Chondrocyte (in vitro differentiated cells): ENCODE measurements around the gene HOGA1. TPM values are rescaled to one million over a fixed set of nuclear protein-coding genes. Genes with fewer than 3 reads are reported as not detected.

ENCODE experiments used
- DNase-seq: peaks from one replicate; pipeline ENCODE4 v3.0.0; 2021; ENCODE audit warnings: mixed read lengths, low spot score
- H3K27ac Mint-ChIP-seq: one replicate; pipeline ENCODE4 v1.8.0; 2021; ENCODE audit warnings: mild to moderate bottlenecking, moderate library complexity, mixed read lengths; ENCODE audit not compliant: unreplicated experiment
- H3K27me3 Mint-ChIP-seq: 2 replicates; pipeline ENCODE4 v1.8.0; 2021; ENCODE audit warnings: low read depth, mixed read lengths
- H3K36me3 Mint-ChIP-seq: 2 replicates; pipeline ENCODE4 v1.8.0; 2021; ENCODE audit warnings: low read depth, mixed read lengths
- H3K4me1 Mint-ChIP-seq: 2 replicates; pipeline ENCODE4 v1.8.0; 2021; ENCODE audit warnings: low read depth, mild to moderate bottlenecking, mixed read lengths
- H3K4me3 Mint-ChIP-seq: one replicate; pipeline ENCODE4 v1.8.0; 2021; ENCODE audit warnings: mild to moderate bottlenecking, moderate library complexity, mixed read lengths; ENCODE audit not compliant: unreplicated experiment
- H3K9me3 Mint-ChIP-seq: 2 replicates; pipeline ENCODE4 v1.8.0; 2021; ENCODE audit warnings: low read depth, mixed read lengths
- total RNA-seq: library from RNA; stranded (reverse); gene quantifications from 3 replicates; pipeline ENCODE4 v1.2.1, GENCODE V29; 2021
- TF ChIP-seq, protein P1 (sequence below): fragments of 200-600 bp; sonication (generic); IDR thresholded peaks from 2 replicates; pipeline ENCODE4 v1.5.0; 2021; ENCODE audit warnings: antibody characterized with exemption, mild to moderate bottlenecking, moderate library complexity

HOGA1 gene
- total RNA-seq, 1 donor from 2014 or later, result 0.12 TPM

DNA sequence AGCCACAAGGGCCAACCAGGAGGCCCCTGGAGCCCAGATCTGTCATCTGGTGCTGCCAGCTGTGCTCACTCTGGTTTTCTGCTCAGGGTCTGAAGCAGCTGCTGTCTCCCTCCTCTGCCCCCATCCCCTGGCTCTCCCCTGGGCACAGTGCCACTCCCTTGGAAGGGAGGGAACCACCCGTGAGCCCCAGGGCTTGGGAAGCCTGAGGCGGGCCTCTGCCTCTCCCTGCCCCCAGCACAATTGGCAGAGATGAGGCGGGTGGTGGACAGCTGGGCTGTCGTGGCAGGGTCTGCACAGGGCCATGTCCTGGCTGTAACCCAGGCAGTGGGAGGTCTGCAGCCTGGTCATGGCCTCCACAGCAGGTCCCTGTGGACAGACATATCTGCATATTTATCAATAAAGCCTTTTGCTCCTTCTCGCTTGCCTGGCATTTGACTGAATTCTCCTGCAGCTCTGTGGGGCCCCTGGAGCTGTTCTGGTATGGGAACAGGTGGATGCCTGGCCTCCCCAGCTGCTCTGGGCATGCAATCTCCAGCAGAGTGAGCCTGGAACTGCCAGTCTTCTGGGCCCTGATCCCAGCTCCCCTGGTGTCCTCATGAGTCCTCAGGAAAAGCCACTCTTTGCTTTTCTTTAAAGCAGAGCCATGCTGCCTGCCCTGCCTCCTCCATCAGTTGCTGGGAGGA, 13.3 kb upstream of the HOGA1 start:
- H3K27me3 Mint-ChIP-seq, result no peaks in the 10 kb centered on the region
- H3K4me3 Mint-ChIP-seq, result no peak overlapping the region
- no peaks in the 10 kb centered on the region for H3K9me3 Mint-ChIP-seq
- H3K4me1 Mint-ChIP-seq, result peaks cover 53% of the 10 kb centered on the region
- peak overlapping the region; percentile 27 for H3K27ac Mint-ChIP-seq
- H3K36me3 Mint-ChIP-seq, result peaks cover 6% of the 10 kb centered on the region
- TF ChIP-seq, protein P1, sequence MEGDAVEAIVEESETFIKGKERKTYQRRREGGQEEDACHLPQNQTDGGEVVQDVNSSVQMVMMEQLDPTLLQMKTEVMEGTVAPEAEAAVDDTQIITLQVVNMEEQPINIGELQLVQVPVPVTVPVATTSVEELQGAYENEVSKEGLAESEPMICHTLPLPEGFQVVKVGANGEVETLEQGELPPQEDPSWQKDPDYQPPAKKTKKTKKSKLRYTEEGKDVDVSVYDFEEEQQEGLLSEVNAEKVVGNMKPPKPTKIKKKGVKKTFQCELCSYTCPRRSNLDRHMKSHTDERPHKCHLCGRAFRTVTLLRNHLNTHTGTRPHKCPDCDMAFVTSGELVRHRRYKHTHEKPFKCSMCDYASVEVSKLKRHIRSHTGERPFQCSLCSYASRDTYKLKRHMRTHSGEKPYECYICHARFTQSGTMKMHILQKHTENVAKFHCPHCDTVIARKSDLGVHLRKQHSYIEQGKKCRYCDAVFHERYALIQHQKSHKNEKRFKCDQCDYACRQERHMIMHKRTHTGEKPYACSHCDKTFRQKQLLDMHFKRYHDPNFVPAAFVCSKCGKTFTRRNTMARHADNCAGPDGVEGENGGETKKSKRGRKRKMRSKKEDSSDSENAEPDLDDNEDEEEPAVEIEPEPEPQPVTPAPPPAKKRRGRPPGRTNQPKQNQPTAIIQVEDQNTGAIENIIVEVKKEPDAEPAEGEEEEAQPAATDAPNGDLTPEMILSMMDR, result no peak
- DNase-seq, result peak; percentile 82

DNA sequence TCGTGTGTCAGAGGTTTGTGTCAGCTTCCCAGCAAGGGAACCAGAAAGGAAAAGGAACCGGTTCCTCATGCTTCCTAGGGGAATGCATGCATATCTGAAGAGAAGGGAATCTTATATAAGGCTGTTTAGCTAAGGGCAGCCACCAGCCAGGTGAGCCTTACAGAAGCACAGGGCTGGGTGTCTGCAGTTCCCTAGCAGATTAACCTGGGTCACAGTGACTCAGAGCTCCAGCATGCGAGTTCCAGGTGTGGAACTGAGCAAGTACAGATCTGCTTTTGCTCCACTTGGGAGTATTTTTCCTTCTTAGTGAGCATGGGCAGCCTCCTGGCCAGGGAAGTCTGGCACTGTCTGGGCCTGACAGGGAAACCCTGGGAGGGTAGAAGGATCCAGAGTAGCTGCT, 12.6 kb upstream of the HOGA1 start:
- peak overlapping the region; percentile 63 for H3K27ac Mint-ChIP-seq

DNA sequence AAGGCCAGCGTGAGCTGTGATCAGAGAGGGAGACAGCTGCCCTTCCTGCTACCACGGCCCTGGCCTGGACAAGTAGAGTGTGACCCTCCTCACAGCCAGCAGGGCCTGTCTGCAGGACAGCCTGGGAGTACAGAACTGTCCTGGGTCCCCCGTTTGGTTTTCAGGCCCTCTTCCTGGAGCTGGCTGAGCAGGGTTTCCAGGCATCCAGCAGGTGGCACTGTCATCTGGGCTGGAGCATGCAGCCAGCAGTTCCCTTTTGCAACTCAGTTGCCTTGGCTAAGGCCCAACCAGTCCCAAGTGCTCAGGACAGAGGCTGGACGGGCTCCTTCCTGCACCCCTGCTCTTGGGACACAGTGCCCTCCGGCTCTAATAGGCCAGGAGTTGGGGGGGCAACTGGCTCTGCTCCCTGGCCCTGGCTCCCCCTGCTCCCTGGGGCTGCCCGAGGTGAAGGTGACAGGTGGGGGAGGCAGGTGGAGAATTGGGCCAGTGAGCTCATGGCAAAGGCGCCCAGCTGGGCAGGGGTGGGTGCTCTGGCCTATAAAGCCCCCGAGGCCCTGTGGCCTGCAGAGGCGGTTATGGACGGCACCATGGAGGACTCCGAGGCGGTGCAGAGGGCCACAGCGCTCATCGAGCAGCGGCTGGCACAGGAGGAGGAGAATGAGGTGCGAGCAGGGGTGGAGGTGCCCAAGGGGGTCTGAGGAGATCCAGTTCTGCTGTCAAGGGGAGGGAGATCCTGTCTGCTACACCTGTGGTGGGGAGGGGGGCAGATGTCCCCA, 11.8 kb upstream of the HOGA1 start, which contains the start of gene ANKRD2:
Gene ANKRD2, plus strand, starts transcription at position 566 of the 776 bp plus-strand sequence. Its CDS starts 10 bp downstream, at position 576.
- no peaks in the 10 kb centered on the region for H3K9me3 Mint-ChIP-seq
- TF ChIP-seq, protein P1, result peak; percentile 91
- no peak within 1 kb of the TSS for H3K4me3 Mint-ChIP-seq
- no peaks in the 10 kb centered on the region for H3K27me3 Mint-ChIP-seq
- DNase-seq, result peak; percentile 89
- peak within 1 kb of the TSS; percentile 94 for H3K27ac Mint-ChIP-seq
- peaks cover 6% of the 10 kb centered on the region for H3K36me3 Mint-ChIP-seq
- peaks cover 52% of the 10 kb centered on the region for H3K4me1 Mint-ChIP-seq

More for the DNA sequence above, 12.6 kb upstream of the HOGA1 start:
- TF ChIP-seq, protein P1, result no peak
- peaks cover 6% of the 10 kb centered on the region for H3K36me3 Mint-ChIP-seq
- H3K4me1 Mint-ChIP-seq, result peaks cover 54% of the 10 kb centered on the region
- no peaks in the 10 kb centered on the region for H3K9me3 Mint-ChIP-seq
- peak; percentile 29 for DNase-seq
- no peaks in the 10 kb centered on the region for H3K27me3 Mint-ChIP-seq
- H3K4me3 Mint-ChIP-seq, result no peak overlapping the region

DNA sequence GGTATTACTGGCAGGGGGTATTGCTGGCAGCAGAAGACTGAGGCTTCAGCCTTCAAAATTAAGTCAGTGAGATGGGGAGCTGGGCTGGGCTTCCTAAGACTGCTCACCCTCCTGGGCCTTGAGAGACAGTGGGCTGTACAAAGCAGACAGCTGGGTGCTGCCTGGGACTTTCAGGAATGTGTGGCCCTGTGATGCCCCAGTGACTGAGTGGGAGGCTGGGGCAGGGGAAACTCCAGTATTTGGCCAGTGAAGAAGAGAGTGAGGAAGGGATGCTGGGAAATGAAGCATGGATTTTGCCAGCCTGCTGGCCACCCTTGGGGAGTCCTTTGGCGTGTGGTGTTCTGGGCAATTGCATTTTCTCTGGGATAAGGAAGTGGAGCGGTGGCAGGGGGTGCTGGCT, 11.2 kb upstream of the HOGA1 start:
- DNase-seq, result peak; percentile 41
- Mint-ChIP-seq H3K27me3 (no peaks in the 10 kb centered on the region), H3K4me3 (no peak overlapping the region), H3K4me1 (peaks cover 52% of the 10 kb centered on the region), H3K36me3 (peaks cover 6% of the 10 kb centered on the region), H3K9me3 (no peaks in the 10 kb centered on the region), H3K27ac (peak overlapping the region; percentile 94)
- TF ChIP-seq, protein P1, result no peak

DNA sequence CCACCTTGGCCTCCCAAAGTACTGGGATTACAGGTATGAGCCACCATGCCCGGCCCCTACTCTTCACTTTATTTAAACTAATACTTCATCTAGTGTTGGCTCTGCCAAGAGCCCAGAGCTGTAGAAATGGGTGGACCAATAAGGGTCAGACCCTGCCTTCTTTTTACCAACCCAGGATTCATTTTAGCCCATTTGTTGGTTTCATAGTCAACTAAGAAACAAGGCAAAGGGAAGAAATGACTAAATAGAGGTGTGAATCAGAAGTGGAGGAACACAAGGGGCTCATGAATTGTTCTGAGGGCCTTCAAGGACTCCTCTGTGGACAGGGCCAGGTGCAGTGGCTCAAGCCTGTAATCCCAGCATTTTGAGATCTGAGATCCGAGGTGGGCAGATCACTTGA, 10.5 kb upstream of the HOGA1 start:
- Mint-ChIP-seq H3K9me3 (no peaks in the 10 kb centered on the region), H3K4me1 (peaks cover 52% of the 10 kb centered on the region)

More for the DNA sequence above, 10.5 kb upstream of the HOGA1 start:
- TF ChIP-seq, protein P1, result no peak
- Mint-ChIP-seq H3K36me3 (peaks cover 6% of the 10 kb centered on the region), H3K27ac (no peak overlapping the region), H3K4me3 (no peak overlapping the region), H3K27me3 (no peaks in the 10 kb centered on the region)
- DNase-seq, result peak; percentile 19
